ENCODE measurements around the gene CLCN1. TPM values are rescaled to one million over a fixed set of nuclear protein-coding genes. Genes with fewer than 3 reads are reported as not detected.
A peak's percentile ranks its signal among the peaks of the same experiment; 100 is the strongest.

The CLCN1 gene
- total RNA-seq, 2 experiments from 2014 or later: 0.06 TPM; not detected in 1

DNA sequence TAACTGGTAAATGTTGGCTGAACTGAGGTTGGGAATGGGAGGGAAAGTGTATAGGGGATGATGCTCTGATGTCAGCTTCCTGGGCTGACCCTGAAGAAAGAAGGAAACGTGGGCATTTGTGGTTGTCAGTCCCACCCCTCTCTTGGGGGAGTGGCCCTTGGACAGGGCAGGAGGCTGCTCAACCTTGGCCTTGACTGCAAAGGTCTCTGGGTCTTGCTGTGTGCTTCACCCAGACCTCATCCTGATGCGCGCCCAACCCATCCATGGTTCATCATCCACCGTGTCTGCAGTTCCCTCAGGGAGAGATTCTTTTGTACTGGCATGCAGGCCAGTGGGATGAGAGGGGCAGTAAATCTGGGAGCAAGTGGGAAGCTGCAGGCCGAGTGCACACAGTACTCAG is 60.5 kb downstream of the CLCN1 start:
- no peaks in the 10 kb centered on the region for H3K27me3 Mint-ChIP-seq
- peaks cover 72% of the 10 kb centered on the region for H3K4me1 Mint-ChIP-seq
- no peaks in the 10 kb centered on the region for H3K36me3 Mint-ChIP-seq (ENCODE audit: low read depth)
- POLR2A ChIA-PET: no interaction called here
- CTCF ChIA-PET: interaction anchor here (1.7 to 2.4 kb wide), 4 partner anchors 10 to 136 kb away, joined by 6 to 11 read pairs (median 7); no protein-coding TSS in a partner anchor
- no peaks in the 10 kb centered on the region for H3K9me3 Mint-ChIP-seq
- peak overlapping the region; percentile 54 for H3K27ac Mint-ChIP-seq
- DNase-seq: no peak
- H3K4me3 Mint-ChIP-seq: no peak overlapping the region

DNA sequence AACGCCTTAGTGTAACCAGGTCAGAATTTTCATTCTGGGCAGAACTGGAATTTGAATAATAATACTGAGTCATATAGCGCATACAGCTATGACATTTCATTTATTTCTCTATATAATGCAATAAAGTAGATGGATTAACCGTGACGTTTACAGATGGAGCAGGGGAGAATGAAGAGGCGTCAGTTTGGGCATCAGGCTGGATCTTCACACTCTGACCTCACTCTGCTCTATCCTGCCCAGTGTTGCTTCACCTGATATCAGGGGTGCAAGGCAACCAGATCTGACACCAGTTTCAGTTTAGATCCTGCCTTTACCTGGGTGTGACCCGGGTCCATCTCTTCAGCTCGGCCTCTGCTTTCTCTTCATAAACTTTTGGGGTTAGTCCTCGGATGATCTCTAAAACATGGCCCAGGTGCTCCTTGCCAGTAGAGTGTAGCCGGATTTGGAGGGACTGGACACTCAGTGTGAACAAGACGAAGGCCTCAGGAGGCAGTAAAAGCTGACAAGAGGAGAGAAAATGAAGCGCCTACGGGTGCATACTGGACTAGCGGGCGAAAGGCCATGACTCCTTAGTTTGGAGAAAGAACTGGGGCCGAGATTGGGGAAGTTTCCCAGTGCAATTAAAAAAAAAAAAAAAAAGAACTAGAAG is 63.8 kb downstream of the CLCN1 start:
- Mint-ChIP-seq H3K4me1 (peaks cover 48% of the 10 kb centered on the region), H3K4me3 (peak overlapping the region; percentile 84), H3K27me3 (no peaks in the 10 kb centered on the region), H3K36me3 (ENCODE audit: low read depth) (peaks cover 9% of the 10 kb centered on the region), H3K9me3 (no peaks in the 10 kb centered on the region), H3K27ac (peak overlapping the region; percentile 93)
- ChIA-PET POLR2A (no interaction called here), CTCF (interaction anchor here (0.6 to 3.5 kb wide), 36 partner anchors 9 to 864 kb away, joined by 3 to 31 read pairs (median 5); partner anchors contain the start of genes CLCN1 and GSTK1)
- DNase-seq: peak; percentile 17

DNA sequence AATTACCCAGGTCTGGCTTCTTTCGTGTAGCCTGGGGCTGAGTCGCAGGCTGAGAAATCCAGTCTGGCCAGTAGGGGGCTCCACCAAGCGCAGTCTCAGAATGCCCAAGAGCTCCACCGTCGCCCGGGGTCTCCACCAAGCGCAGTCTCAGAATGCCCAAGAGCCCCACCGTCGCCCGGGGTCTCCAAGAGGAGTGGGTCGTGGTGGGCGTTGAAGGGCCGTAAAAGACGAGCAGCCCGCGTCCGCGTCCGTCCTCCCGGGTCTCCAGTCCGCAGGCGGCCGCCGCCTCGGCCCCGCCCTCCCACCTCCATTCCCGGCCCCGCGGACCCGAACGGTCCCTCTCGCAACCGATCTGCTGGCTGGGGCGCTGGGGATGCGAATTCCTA is 64.3 kb downstream of the CLCN1 start:
- peak overlapping the region; percentile 84 for H3K4me3 Mint-ChIP-seq
- ChIA-PET CTCF (interaction anchor here (0.6 to 3.5 kb wide), 35 partner anchors 9 to 864 kb away, joined by 3 to 31 read pairs (median 5); partner anchors contain the start of genes CLCN1 and GSTK1), POLR2A (no interaction called here)
- H3K27me3 Mint-ChIP-seq: no peaks in the 10 kb centered on the region
- H3K36me3 Mint-ChIP-seq (ENCODE audit: low read depth): peaks cover 9% of the 10 kb centered on the region
- H3K27ac Mint-ChIP-seq: peak overlapping the region; percentile 93
- peak; percentile 88 for DNase-seq
- no peaks in the 10 kb centered on the region for H3K9me3 Mint-ChIP-seq
- peaks cover 42% of the 10 kb centered on the region for H3K4me1 Mint-ChIP-seq

DNA sequence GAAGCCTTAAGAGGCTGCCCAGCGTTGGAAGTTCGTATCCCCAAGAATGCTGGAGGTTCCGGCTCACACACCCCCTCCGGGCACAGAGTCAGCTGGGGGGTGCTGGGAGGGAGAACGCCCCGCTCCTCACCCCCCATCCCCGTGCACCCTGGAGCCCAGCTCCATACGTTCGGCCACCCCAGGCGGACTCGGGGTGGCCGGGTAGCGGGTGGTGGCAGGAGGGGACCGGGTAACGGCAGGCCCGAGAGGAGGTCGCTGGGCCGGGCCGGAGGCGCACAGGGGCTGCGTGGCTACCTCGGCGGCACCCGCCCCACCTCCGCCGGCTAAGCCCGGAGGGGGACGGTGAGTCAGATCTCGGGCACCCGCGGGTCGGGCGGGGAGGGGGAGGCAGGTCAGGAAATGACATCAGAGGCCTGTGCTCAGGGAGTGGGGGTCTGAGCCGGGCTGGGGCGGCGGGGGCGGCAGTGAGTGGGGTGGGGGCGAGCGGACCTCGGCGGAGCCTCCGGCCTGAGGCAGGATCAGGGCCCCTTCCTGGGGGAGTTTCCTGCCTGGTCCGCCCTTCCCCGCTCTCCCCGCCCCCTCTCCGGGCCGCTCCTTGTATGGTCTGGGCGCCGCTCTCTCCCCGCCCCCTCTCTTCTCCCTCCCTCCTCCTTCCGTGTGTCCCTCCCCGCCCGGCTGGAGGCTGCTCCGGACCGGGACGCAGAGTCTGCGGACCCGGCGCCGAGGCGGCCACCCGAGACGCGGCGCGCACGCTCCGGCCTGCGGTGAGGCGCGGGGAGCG is 64.9 kb downstream of the CLCN1 start, which contains the start of gene ZYX:
Gene ZYX, plus strand, starts transcription at position 700 of the 781 bp plus-strand sequence. CDS start 227 bp downstream, outside the sequence.
- H3K4me3 Mint-ChIP-seq: peak within 1 kb of the TSS; percentile 84

DNA sequence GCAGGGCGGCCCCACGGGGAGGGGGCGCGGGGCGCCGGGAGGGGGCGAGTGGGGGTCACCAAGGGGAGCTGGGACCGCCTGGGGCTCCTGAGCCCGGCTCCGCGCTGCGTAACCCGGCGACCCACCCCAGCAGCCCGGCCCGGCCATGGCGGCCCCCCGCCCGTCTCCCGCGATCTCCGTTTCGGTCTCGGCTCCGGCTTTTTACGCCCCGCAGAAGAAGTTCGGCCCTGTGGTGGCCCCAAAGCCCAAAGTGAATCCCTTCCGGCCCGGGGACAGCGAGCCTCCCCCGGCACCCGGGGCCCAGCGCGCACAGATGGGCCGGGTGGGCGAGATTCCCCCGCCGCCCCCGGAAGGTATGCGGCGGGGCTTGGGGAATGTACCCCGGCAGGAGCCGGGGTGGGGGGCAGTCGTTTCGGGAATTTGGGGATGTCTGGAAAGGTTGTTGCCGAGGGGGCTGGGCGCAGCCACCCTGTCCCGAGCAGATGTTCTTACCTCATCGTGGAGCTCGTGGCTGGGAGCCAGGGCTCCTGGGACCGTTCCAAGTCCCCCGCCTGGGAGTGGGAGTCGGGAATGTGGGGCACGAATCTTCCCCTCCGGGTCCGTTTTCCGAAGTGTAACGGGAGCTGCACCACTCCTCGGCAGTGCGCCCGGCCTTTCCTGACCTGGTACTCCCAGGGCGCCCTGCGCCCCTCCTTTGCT is 65.7 kb downstream of the CLCN1 start:
- ChIA-PET CTCF (interaction anchor here (1.6 to 3.5 kb wide), 3 partner anchors 8 to 11 kb away, joined by 11 to 31 read pairs (median 18); no protein-coding TSS in a partner anchor), POLR2A (no interaction called here)
- Mint-ChIP-seq H3K9me3 (no peaks in the 10 kb centered on the region), H3K4me1 (peaks cover 29% of the 10 kb centered on the region), H3K36me3 (ENCODE audit: low read depth) (peaks cover 9% of the 10 kb centered on the region), H3K4me3 (no peak overlapping the region), H3K27me3 (no peaks in the 10 kb centered on the region), H3K27ac (peak overlapping the region; percentile 72)
- DNase-seq: no peak

More for the DNA sequence above, 64.9 kb downstream of the CLCN1 start, which contains the start of gene ZYX:
- no peaks in the 10 kb centered on the region for H3K9me3 Mint-ChIP-seq
- no peaks in the 10 kb centered on the region for H3K27me3 Mint-ChIP-seq
- peaks cover 37% of the 10 kb centered on the region for H3K4me1 Mint-ChIP-seq
- ChIA-PET POLR2A (no interaction called here), CTCF (interaction anchor here (0.6 to 3.5 kb wide), 32 partner anchors 9 to 865 kb away, joined by 3 to 31 read pairs (median 5); partner anchors contain the start of genes CLCN1 and GSTK1)
- H3K27ac Mint-ChIP-seq: peak within 1 kb of the TSS; percentile 93
- DNase-seq: peak; percentile 87
- H3K36me3 Mint-ChIP-seq (ENCODE audit: low read depth): peaks cover 9% of the 10 kb centered on the region

DNA sequence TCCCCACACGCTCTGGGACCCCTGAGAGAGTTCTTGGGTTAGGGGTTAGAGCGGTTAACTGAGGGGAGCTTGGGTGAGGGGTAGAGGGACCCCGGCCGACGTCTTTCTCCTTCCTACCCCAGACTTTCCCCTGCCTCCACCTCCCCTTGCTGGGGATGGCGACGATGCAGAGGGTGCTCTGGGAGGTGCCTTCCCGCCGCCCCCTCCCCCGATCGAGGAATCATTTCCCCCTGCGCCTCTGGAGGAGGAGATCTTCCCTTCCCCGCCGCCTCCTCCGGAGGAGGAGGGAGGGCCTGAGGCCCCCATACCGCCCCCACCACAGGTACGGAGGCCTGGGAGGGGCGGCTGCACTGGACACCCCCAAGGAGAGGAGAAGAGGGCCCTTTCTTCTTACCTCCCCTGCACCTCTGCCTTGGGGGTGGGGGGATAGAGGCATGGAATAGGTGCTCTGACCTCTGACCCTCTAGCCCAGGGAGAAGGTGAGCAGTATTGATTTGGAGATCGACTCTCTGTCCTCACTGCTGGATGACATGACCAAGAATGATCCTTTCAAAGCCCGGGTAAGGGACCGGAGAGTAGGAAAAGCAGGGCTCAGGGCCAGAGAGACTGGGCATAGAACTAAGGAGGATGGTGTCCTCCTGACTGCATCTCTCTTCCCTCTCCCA is 66.3 kb downstream of the CLCN1 start:
- Mint-ChIP-seq H3K4me3 (no peak overlapping the region), H3K9me3 (no peaks in the 10 kb centered on the region), H3K36me3 (ENCODE audit: low read depth) (peaks cover 9% of the 10 kb centered on the region), H3K27me3 (no peaks in the 10 kb centered on the region), H3K4me1 (peaks cover 24% of the 10 kb centered on the region), H3K27ac (peak overlapping the region; percentile 72)
- ChIA-PET POLR2A (no interaction called here), CTCF (no interaction called here)
- DNase-seq: no peak

DNA sequence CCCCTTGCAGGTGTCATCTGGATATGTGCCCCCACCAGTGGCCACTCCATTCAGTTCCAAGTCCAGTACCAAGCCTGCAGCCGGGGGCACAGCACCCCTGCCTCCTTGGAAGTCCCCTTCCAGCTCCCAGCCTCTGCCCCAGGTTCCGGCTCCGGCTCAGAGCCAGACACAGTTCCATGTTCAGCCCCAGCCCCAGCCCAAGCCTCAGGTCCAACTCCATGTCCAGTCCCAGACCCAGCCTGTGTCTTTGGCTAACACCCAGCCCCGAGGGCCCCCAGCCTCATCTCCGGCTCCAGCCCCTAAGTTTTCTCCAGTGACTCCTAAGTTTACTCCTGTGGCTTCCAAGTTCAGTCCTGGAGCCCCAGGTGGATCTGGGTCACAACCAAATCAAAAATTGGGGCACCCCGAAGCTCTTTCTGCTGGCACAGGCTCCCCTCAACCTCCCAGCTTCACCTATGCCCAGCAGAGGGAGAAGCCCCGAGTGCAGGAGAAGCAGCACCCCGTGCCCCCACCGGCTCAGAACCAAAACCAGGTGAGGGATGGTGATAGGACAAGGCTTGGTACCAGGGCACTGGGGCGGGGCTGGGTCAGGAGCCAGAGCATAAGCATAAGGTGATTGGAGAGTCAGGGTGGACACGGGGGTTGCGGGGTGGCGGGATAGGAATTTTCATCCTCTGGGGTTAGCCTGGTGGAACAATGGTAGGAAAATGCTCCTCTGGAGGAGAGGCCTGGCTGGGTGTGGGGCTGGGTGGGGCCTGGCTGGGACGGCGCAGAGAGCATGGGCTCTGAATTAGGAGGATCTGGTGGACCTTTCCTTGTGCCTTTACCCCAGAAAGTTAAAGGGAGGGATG is 67.1 kb downstream of the CLCN1 start:
- ChIA-PET POLR2A (no interaction called here), CTCF (interaction anchor here (1.0 to 1.8 kb wide), 5 partner anchors 13 to 38 kb away, joined by 3 to 8 read pairs (median 3); no protein-coding TSS in a partner anchor)
- no peak overlapping the region for H3K4me3 Mint-ChIP-seq
- peak overlapping the region; percentile 72 for H3K27ac Mint-ChIP-seq
- no peaks in the 10 kb centered on the region for H3K9me3 Mint-ChIP-seq
- DNase-seq: no peak
- H3K27me3 Mint-ChIP-seq: no peaks in the 10 kb centered on the region
- H3K4me1 Mint-ChIP-seq: peaks cover 25% of the 10 kb centered on the region
- peaks cover 13% of the 10 kb centered on the region for H3K36me3 Mint-ChIP-seq (ENCODE audit: low read depth)

DNA sequence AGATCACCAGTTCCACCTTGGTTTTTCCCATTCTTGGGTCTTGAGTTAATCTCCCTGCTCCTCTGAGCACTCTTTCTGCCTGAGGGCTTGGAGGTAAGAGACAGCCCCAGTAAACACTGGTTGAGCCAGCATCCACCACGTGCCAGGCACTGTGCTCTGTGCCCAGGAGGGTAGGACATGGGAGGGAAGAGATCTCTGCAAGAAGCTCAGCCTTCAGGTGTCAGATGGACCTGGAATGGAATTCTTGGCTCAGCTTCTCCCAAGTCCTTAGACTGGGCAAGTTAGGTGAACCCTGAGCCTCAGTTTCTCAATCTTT is 67.7 kb downstream of the CLCN1 start:
- ChIA-PET POLR2A (no interaction called here), CTCF (interaction anchor here (0.6 to 1.8 kb wide), 10 partner anchors 9 to 143 kb away, joined by 3 to 8 read pairs (median 4); no protein-coding TSS in a partner anchor)
- Mint-ChIP-seq H3K9me3 (no peaks in the 10 kb centered on the region), H3K27me3 (no peaks in the 10 kb centered on the region), H3K4me3 (no peak overlapping the region), H3K4me1 (peaks cover 19% of the 10 kb centered on the region), H3K36me3 (ENCODE audit: low read depth) (peaks cover 13% of the 10 kb centered on the region), H3K27ac (no peak overlapping the region)
- no peak for DNase-seq

DNA sequence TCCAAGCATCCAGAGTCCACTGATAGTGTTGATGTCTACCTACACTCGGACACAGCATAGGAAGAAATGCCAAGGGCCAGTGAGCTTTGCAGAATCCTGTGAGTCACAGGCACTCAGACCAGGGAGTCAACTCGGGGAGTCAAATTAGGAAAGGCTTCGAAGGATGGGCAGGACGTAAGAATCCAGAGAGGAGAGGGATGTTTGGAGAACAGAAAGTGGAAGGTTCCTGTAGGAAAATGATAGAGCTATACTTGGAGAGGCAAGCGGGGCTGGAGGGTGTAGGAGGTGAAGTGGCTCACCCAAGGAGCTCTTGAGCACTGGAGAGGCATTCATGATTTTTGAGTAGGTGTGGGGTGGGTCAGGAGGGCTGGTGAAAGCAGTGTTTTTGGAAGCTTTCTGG is 68.2 kb downstream of the CLCN1 start:
- no peaks in the 10 kb centered on the region for H3K27me3 Mint-ChIP-seq
- no peaks in the 10 kb centered on the region for H3K9me3 Mint-ChIP-seq

DNA sequence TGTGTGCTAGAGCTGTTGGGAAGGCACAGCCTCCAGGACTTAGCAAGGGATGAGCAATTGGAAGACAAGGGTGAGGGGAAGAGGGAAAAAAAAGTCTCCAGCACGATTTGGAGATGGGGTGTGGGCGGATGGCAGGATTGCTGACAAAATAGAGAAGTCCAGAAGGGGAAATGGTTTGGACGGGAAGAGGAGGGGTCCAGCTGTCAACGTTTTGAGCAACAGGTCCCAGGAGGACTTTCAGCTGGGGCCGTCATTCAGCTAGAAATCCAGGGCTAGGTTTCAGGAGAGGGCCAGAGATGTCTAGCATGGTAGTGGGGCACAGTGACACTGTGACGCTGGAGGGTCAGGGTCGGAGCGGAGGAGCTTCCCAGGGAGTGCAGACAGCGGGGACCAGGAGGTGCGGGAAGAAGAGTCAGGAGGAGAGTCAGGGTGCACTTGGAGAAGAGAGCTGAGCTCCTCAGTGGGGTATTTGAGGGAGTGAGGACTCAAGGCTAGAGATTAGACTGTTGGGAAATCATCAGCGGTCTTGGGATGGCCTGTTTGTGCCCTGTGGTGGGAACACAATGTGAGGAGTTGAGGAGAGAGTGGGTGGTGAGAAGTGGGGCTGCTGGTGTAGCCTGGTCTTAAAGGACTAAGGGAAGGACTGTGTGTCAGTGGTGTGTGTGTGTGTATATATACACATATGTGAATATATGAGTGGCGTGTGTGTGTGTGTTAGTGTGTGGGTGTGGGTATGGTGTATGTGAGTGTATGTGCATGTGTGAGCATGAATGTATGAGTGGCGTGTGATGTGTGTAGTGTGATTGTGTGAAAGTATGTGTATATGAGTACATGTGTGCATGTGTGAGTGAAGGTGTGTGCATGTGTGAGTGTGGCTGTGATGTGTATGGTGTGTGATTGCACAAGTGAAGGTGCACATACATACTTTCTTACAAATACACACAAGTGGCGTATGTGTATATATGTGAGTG is 69.0 kb downstream of the CLCN1 start:
- H3K27ac Mint-ChIP-seq: no peak overlapping the region
- peaks cover 23% of the 10 kb centered on the region for H3K36me3 Mint-ChIP-seq (ENCODE audit: low read depth)
- DNase-seq: no peak
- no peak overlapping the region for H3K4me3 Mint-ChIP-seq
- ChIA-PET POLR2A (no interaction called here), CTCF (interaction anchor here (1.1 to 1.8 kb wide), 12 partner anchors 10 to 169 kb away, joined by 3 to 8 read pairs (median 4); no protein-coding TSS in a partner anchor)
- H3K4me1 Mint-ChIP-seq: peaks cover 16% of the 10 kb centered on the region
- H3K9me3 Mint-ChIP-seq: no peaks in the 10 kb centered on the region
- no peaks in the 10 kb centered on the region for H3K27me3 Mint-ChIP-seq

More for the DNA sequence above, 68.2 kb downstream of the CLCN1 start:
- Mint-ChIP-seq H3K27ac (no peak overlapping the region), H3K4me3 (no peak overlapping the region), H3K4me1 (peaks cover 16% of the 10 kb centered on the region), H3K36me3 (ENCODE audit: low read depth) (peaks cover 15% of the 10 kb centered on the region)
- ChIA-PET POLR2A (no interaction called here), CTCF (interaction anchor here (0.6 to 1.8 kb wide), 12 partner anchors 9 to 169 kb away, joined by 3 to 8 read pairs (median 3); no protein-coding TSS in a partner anchor)
- no peak for DNase-seq
